SK-N-SH treated with all-trans-retinoic acid at 6 μM for 48 hours (cell line): Measurements from ENCODE around the gene SLC22A14.

Experiments used
- ARNTL ChIP-seq: fragments of 450-650 bp; formaldehyde crosslinking; IDR thresholded peaks from 2 replicates; pipeline ENCODE4 v1.5.0; 2020; ENCODE audit warnings: low read depth, mild to moderate bottlenecking, moderate library complexity, borderline replicate concordance
- BACH2 ChIP-seq: fragments of 250-450 bp; sonication (Bioruptor Pico); IDR thresholded peaks from 2 replicates; pipeline ENCODE4 v1.9.0; 2021; ENCODE audit warnings: mild to moderate bottlenecking, borderline replicate concordance
- POU6F1 ChIP-seq: fragments of 250-450 bp; sonication (Bioruptor Pico); IDR thresholded peaks from 2 replicates; pipeline ENCODE4 v1.8.0; 2021; ENCODE audit warnings: low read depth, mild to moderate bottlenecking, moderate library complexity, borderline replicate concordance
- ZFP3 ChIP-seq: fragments of 250-450 bp; sonication (Bioruptor Pico); IDR thresholded peaks from 2 replicates; pipeline ENCODE4 v1.5.0; 2020; ENCODE audit warnings: mild to moderate bottlenecking, moderate library complexity
- ZFP30 ChIP-seq: fragments of 450-650 bp; formaldehyde crosslinking; IDR thresholded peaks from 2 replicates; pipeline ENCODE4 v1.5.0; 2022; ENCODE audit warnings: mild to moderate bottlenecking, moderate library complexity
- TF ChIP-seq, protein P1 (sequence below): fragments of 250-450 bp; sonication (Bioruptor Pico); IDR thresholded peaks from 2 replicates; pipeline ENCODE4 v1.5.0; 2020; ENCODE audit warnings: mild to moderate bottlenecking, moderate library complexity

- TF ChIP-seq ZFP3 (CRISPR knock-in tag) (no peak), ARNTL (CRISPR knock-in tag) (no peak), BACH2 (no peak), POU6F1 (CRISPR knock-in tag) (no peak), ZFP30 (no peak)
- TF ChIP-seq, protein P1, sequence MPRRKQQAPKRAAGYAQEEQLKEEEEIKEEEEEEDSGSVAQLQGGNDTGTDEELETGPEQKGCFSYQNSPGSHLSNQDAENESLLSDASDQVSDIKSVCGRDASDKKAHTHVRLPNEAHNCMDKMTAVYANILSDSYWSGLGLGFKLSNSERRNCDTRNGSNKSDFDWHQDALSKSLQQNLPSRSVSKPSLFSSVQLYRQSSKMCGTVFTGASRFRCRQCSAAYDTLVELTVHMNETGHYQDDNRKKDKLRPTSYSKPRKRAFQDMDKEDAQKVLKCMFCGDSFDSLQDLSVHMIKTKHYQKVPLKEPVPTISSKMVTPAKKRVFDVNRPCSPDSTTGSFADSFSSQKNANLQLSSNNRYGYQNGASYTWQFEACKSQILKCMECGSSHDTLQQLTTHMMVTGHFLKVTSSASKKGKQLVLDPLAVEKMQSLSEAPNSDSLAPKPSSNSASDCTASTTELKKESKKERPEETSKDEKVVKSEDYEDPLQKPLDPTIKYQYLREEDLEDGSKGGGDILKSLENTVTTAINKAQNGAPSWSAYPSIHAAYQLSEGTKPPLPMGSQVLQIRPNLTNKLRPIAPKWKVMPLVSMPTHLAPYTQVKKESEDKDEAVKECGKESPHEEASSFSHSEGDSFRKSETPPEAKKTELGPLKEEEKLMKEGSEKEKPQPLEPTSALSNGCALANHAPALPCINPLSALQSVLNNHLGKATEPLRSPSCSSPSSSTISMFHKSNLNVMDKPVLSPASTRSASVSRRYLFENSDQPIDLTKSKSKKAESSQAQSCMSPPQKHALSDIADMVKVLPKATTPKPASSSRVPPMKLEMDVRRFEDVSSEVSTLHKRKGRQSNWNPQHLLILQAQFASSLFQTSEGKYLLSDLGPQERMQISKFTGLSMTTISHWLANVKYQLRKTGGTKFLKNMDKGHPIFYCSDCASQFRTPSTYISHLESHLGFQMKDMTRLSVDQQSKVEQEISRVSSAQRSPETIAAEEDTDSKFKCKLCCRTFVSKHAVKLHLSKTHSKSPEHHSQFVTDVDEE (CRISPR knock-in tag): no peak
These were observed 10.5 kb upstream of the SLC22A14 start for GRCh38 chr3:38271553-38271952.
